ENCODE results near the gene EEFSEC. TPM values are rescaled to one million over a fixed set of nuclear protein-coding genes. Genes with fewer than 3 reads are reported as not detected.

EEFSEC gene
- polyA plus RNA-seq, 1 experiment, result 16.3 TPM

- no peak for TF ChIP-seq CTCF (IDR thresholded peaks at IDR 0.05; ENCODE audit: insufficient read depth, low read depth, low read length)
- POLR2A ChIA-PET, result no interaction called here
- CTCF ChIA-PET, result interaction anchor here (1.3 kb wide), 1 partner anchor 274 kb away, joined by 4 read pairs; no protein-coding TSS in a partner anchor
- no peaks in the 10 kb centered on the region for H3K36me3 ChIP-seq (ENCODE audit: control insufficient read depth, insufficient read depth, low read length)
- no peaks in the 10 kb centered on the region for H3K27me3 ChIP-seq (ENCODE audit: control insufficient read depth, insufficient read depth, low read length)
- DNase-seq (ENCODE audit: low read depth), result no peak
- H3K4me3 ChIP-seq (ENCODE audit: low read depth, low read length), result no peak overlapping the region
Measured at GRCh38 chr3:128368626-128369025, 215.3 kb downstream of the EEFSEC start.

DNA sequence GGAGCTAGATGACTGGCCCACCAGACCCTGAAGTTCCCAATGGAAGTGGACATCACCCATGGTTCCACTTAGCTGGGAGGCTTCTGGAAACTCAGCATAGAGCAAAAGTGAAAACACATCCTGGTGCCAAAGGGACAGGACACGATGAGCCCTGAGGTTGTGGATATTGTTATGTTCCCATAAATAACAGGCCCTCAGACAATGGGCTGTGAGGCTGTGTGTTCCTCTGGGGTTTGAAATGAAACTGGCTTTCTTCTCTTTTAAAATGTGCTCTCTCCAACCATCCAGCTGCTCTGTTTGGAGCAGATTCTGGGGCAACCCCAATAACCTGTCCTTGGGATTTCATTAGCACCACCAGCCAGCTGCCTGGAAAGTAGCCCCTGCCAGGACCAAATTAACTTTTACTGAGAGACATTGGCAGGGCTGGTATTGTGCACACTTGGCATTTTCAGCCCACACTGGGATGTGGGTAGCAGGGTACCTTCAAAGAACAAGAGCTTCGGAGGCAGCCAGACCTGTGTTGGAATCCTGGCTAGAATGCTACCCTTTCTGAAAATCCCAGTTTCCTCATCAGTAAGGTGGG, 215.9 kb downstream of the EEFSEC start:
- Histone ChIP-seq H3K27me3 (ENCODE audit: control insufficient read depth, insufficient read depth, low read length) (no peaks in the 10 kb centered on the region), H3K4me3 (ENCODE audit: low read depth, low read length) (no peak overlapping the region), H3K36me3 (ENCODE audit: control insufficient read depth, insufficient read depth, low read length) (no peaks in the 10 kb centered on the region)
- ChIA-PET CTCF (interaction anchor here (1.3 kb wide), 1 partner anchor 274 kb away, joined by 4 read pairs; no protein-coding TSS in a partner anchor), POLR2A (no interaction called here)
- no peak for DNase-seq (ENCODE audit: low read depth)
- no peak for TF ChIP-seq CTCF (IDR thresholded peaks at IDR 0.05; ENCODE audit: insufficient read depth, low read depth, low read length)

DNA sequence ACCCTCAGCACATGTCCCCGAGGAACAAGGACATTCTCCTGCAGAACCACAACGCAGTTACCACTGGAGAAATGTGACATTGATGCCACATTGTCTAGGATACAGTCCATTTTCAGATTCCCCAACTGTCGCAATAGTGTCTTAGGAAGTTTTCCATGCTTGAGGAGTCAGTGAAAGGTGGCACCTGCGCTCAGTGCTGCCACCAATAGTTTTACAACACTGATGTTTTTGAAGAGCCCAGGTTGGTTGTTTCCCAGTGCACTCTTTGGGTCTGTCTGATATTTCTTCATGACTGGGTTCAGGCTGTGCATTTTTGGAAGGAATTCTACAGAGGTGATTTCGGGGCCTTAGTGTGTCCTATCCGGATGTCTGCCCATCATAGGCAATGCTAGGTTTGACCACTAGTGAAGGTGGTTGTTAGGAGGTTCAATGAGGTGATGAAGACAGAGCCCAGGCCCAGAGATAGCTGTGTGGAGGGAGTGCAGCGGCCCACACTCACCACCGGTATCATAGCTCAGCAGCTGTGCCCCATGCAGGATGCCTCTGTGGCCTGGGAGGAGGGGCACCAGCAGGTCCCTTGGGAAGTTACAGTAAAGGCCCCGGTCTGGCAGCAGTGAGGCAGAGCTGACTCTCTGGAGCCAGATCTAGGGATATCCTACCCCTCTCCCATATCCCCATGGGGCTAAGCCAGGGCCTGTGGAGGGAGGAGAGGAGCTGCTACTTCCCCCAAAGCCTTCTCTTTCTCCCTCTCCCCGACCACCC, 216.8 kb downstream of the EEFSEC start:
- DNase-seq (ENCODE audit: low read depth), result no peak
- Histone ChIP-seq H3K27me3 (ENCODE audit: control insufficient read depth, insufficient read depth, low read length) (no peaks in the 10 kb centered on the region), H3K36me3 (ENCODE audit: control insufficient read depth, insufficient read depth, low read length) (no peaks in the 10 kb centered on the region), H3K4me3 (ENCODE audit: low read depth, low read length) (no peak overlapping the region)
- CTCF ChIA-PET, result interaction anchor here (0.6 to 1.2 kb wide), 4 partner anchors 8 to 143 kb away, joined by 3 read pairs; no protein-coding TSS in a partner anchor
- no peak for TF ChIP-seq CTCF (IDR thresholded peaks at IDR 0.05; ENCODE audit: insufficient read depth, low read depth, low read length)
- POLR2A ChIA-PET, result no interaction called here

GRCh38 chr3:128372281-128372680, 219.0 kb downstream of the EEFSEC start:
- CTCF ChIA-PET, result interaction anchor here (1.2 kb wide), 1 partner anchor 9 kb away, joined by 3 read pairs; no protein-coding TSS in a partner anchor
- POLR2A ChIA-PET, result no interaction called here

More at GRCh38 chr3:128372281-128372680, 219.0 kb downstream of the EEFSEC start:
- Histone ChIP-seq H3K27me3 (ENCODE audit: control insufficient read depth, insufficient read depth, low read length) (no peaks in the 10 kb centered on the region), H3K36me3 (ENCODE audit: control insufficient read depth, insufficient read depth, low read length) (no peaks in the 10 kb centered on the region), H3K4me3 (ENCODE audit: low read depth, low read length) (no peak overlapping the region)
- DNase-seq (ENCODE audit: low read depth), result no peak
- TF ChIP-seq CTCF (IDR thresholded peaks at IDR 0.05; ENCODE audit: insufficient read depth, low read depth, low read length), result no peak

All from BJ (cell line).